Hepatocyte (in vitro differentiated cells): ENCODE data around the gene HSP90AA1. TPM values are rescaled to one million over a fixed set of nuclear protein-coding genes. Genes with fewer than 3 reads are reported as not detected.

Experiments
- DNase-seq: peaks from one replicate; pipeline ENCODE4 v3.0.0-alpha.2; 2016; ENCODE audit warnings: low spot score
- H2AFZ ChIP-seq: fragments of 200-600 bp; sonication (generic); 2 replicates; pipeline ENCODE4 v1.6.0; 2016; ENCODE audit warnings: antibody characterized with exemption, mild to moderate bottlenecking
- H3K27ac ChIP-seq: fragments of 200-600 bp; sonication (generic); 2 replicates; pipeline ENCODE4 v1.5.1; 2016; ENCODE audit warnings: mild to moderate bottlenecking
- H3K27me3 ChIP-seq: fragments of 200-600 bp; sonication (generic); 2 replicates; pipeline ENCODE4 v1.6.1; 2016
- H3K36me3 ChIP-seq: fragments of 200-600 bp; sonication (generic); replicated peaks from 2 replicates; pipeline ENCODE4 v1.5.1; 2016; ENCODE audit warnings: low read depth; ENCODE audit not compliant: insufficient read depth
- H3K4me1 ChIP-seq: fragments of 200-600 bp; sonication (generic); 2 replicates; pipeline ENCODE4 v1.5.1; 2016; ENCODE audit warnings: mild to moderate bottlenecking, moderate library complexity; ENCODE audit not compliant: insufficient read depth
- H3K4me2 ChIP-seq: fragments of 200-600 bp; sonication (generic); 2 replicates; pipeline ENCODE4 v1.6.0; 2016
- H3K4me3 ChIP-seq: fragments of 200-600 bp; sonication (generic); 2 replicates; pipeline ENCODE4 v1.5.1; 2016; ENCODE audit warnings: mild to moderate bottlenecking
- H3K79me2 ChIP-seq: fragments of 200-600 bp; sonication (generic); 2 replicates; pipeline ENCODE4 v1.6.0; 2017; ENCODE audit warnings: mild to moderate bottlenecking
- H3K9me2 ChIP-seq: fragments of 200-600 bp; sonication (generic); replicated peaks from 2 replicates; pipeline ENCODE4 v1.6.0; 2017; ENCODE audit warnings: mild to moderate bottlenecking; ENCODE audit not compliant: insufficient read depth
- H3K9me3 ChIP-seq: fragments of 200-600 bp; sonication (generic); 2 replicates; pipeline ENCODE4 v1.5.1; 2016; ENCODE audit warnings: low read depth, mild to moderate bottlenecking
- H4K20me1 ChIP-seq: fragments of 200-600 bp; sonication (generic); 2 replicates; pipeline ENCODE4 v1.6.0; 2016; ENCODE audit warnings: mild to moderate bottlenecking; ENCODE audit not compliant: insufficient read depth, poor library complexity, severe bottlenecking
- CTCF ChIP-seq: fragments of 200-600 bp; sonication (generic); IDR thresholded peaks from 2 replicates; pipeline ENCODE4 v1.5.1; 2016; ENCODE audit warnings: antibody characterized with exemption, mild to moderate bottlenecking; ENCODE audit not compliant: poor library complexity
- EZH2 ChIP-seq: fragments of 200-600 bp; sonication (generic); IDR thresholded peaks from 2 replicates; pipeline ENCODE4 v1.6.1; 2016; ENCODE audit warnings: antibody characterized with exemption, mild to moderate bottlenecking, borderline replicate concordance
- EZH2phosphoT487 ChIP-seq: fragments of 200-600 bp; sonication (generic); IDR thresholded peaks from one replicate; pipeline ENCODE4 v1.6.1; 2018; ENCODE audit warnings: antibody characterized with exemption, mild to moderate bottlenecking, low read depth, moderate library complexity; ENCODE audit not compliant: unreplicated experiment, severe bottlenecking
- WGBS: methylation state at CpG from one replicate; pipeline ENCODE4 v1.1.6; 2016; ENCODE audit warnings: low lambda C conversion rate; ENCODE audit errors: missing lambda C conversion rate; 5-methylcytosine and 5-hydroxymethylcytosine counted together
- polyA plus RNA-seq: library from polyadenylated mRNA; unstranded; fragments of >200 nt; fragmentation: Nextera tagmentation; extraction: Ambion mirVana; gene quantifications from 2 replicates; pipeline ENCODE4 v1.2.1, GENCODE V29; 2016
- small RNA-seq: library from RNA; depleted of rRNA; stranded (forward); fragments of <200 nt; gene quantifications from one replicate; pipeline ENCODE3, GENCODE V24; 2014
- total RNA-seq: library from RNA; depleted of rRNA; stranded (reverse); fragments of >200 nt; gene quantifications from 2 replicates; pipeline ENCODE4 v1.2.3, GENCODE V29; 2014

HSP90AA1 gene
- total and polyA plus RNA-seq, 2 experiments from 2014 or later: 503 to 589 TPM

- H3K9me2 ChIP-seq: no peaks in the 10 kb centered on the region
- 92% methylated on average over 9 of the region's 9 CpGs for WGBS
- no peak for DNase-seq
- H3K9me3 ChIP-seq: no peaks in the 10 kb centered on the region
- H3K4me3 ChIP-seq: no peak overlapping the region
- no peaks in the 10 kb centered on the region for H3K79me2 ChIP-seq
- no peak overlapping the region for H3K4me2 ChIP-seq
- H3K4me1 ChIP-seq: no peaks in the 10 kb centered on the region
- H4K20me1 ChIP-seq: no peaks in the 10 kb centered on the region
- no peak overlapping the region for H3K27ac ChIP-seq
- H3K27me3 ChIP-seq: no peaks in the 10 kb centered on the region
- no peak overlapping the region for H2AFZ ChIP-seq
- TF ChIP-seq EZH2phosphoT487: no peak
- no peak for TF ChIP-seq CTCF
- TF ChIP-seq EZH2: no peak
- peaks cover 4% of the 10 kb centered on the region for H3K36me3 ChIP-seq
Measured at GRCh38 chr14:102035914-102036313, 50.9 kb downstream of the HSP90AA1 start.

- Histone ChIP-seq H3K36me3 (peaks cover 4% of the 10 kb centered on the region), H3K79me2 (no peaks in the 10 kb centered on the region), H4K20me1 (no peaks in the 10 kb centered on the region), H3K4me1 (peaks cover 9% of the 10 kb centered on the region), H3K4me2 (no peak overlapping the region), H3K9me3 (no peaks in the 10 kb centered on the region), H3K9me2 (no peaks in the 10 kb centered on the region), H3K27ac (no peak overlapping the region), H2AFZ (no peak overlapping the region), H3K27me3 (no peaks in the 10 kb centered on the region), H3K4me3 (no peak overlapping the region)
- no peak for TF ChIP-seq EZH2phosphoT487
- TF ChIP-seq EZH2: no peak
- TF ChIP-seq CTCF: no peak
- DNase-seq: no peak
- 96% methylated on average over 11 of the region's 11 CpGs for WGBS
Measured at GRCh38 chr14:102034301-102034700, 52.5 kb downstream of the HSP90AA1 start.

GRCh38 chr14:102033241-102033640 is 53.6 kb downstream of the HSP90AA1 start:
- DNase-seq: no peak

More at GRCh38 chr14:102033241-102033640, 53.6 kb downstream of the HSP90AA1 start:
- no peak overlapping the region for H3K27ac ChIP-seq
- H2AFZ ChIP-seq: no peak overlapping the region
- H3K79me2 ChIP-seq: no peaks in the 10 kb centered on the region
- no peak overlapping the region for H3K4me3 ChIP-seq
- TF ChIP-seq CTCF: no peak
- no peak for TF ChIP-seq EZH2
- no peak for TF ChIP-seq EZH2phosphoT487
- H3K9me3 ChIP-seq: no peaks in the 10 kb centered on the region
- no peaks in the 10 kb centered on the region for H4K20me1 ChIP-seq
- WGBS: 99% methylated on average over 13 of the region's 13 CpGs
- H3K4me2 ChIP-seq: no peak overlapping the region
- H3K4me1 ChIP-seq: peaks cover 16% of the 10 kb centered on the region
- peaks cover 4% of the 10 kb centered on the region for H3K36me3 ChIP-seq
- no peaks in the 10 kb centered on the region for H3K9me2 ChIP-seq
- H3K27me3 ChIP-seq: no peaks in the 10 kb centered on the region

Small RNAs within 50 kb of the gene (small RNA-seq; reads per million reads assigned to genes)
- not detected for gene RN7SL472P

Other genes starting within 250 kb of the HSP90AA1 start
- 342 and 405 TPM in 2 replicates for gene DYNC1H1, start 122.5 kb downstream of the HSP90AA1 start, total RNA-seq
- gene DYNC1H1, start 122.5 kb downstream of the HSP90AA1 start, polyA plus RNA-seq: 141 and 164 TPM in 2 replicates
- 24.0 and 32.9 TPM in 2 replicates for gene WDR20, start 52.9 kb upstream of the HSP90AA1 start, total RNA-seq
- 15.3 and 20.2 TPM in 2 replicates for gene WDR20, start 52.9 kb upstream of the HSP90AA1 start, polyA plus RNA-seq
- gene MOK, start 218.1 kb upstream of the HSP90AA1 start, total RNA-seq: 8.3 and 9.3 TPM in 2 replicates
- 8.8 and 13.5 TPM in 2 replicates for gene MOK, start 218.1 kb upstream of the HSP90AA1 start, polyA plus RNA-seq
- 8.3 and 11.1 TPM in 2 replicates for gene ZNF839, start 232.7 kb upstream of the HSP90AA1 start, total RNA-seq
- gene ZNF839, start 232.7 kb upstream of the HSP90AA1 start, polyA plus RNA-seq: 8.8 and 9.8 TPM in 2 replicates